SIG-M5 treated with dmso at 0.1 percent for 504 hours (cell line): ENCODE results near the gene COMT.
A peak's percentile ranks its signal among the peaks of the same experiment; 100 is the strongest.

Source experiments
- DNase-seq: peaks from one replicate; lab custom pipeline; 2025; ENCODE audit not compliant: unreplicated experiment; lab: John Stamatoyannopoulos, UW

The COMT gene

DNA sequence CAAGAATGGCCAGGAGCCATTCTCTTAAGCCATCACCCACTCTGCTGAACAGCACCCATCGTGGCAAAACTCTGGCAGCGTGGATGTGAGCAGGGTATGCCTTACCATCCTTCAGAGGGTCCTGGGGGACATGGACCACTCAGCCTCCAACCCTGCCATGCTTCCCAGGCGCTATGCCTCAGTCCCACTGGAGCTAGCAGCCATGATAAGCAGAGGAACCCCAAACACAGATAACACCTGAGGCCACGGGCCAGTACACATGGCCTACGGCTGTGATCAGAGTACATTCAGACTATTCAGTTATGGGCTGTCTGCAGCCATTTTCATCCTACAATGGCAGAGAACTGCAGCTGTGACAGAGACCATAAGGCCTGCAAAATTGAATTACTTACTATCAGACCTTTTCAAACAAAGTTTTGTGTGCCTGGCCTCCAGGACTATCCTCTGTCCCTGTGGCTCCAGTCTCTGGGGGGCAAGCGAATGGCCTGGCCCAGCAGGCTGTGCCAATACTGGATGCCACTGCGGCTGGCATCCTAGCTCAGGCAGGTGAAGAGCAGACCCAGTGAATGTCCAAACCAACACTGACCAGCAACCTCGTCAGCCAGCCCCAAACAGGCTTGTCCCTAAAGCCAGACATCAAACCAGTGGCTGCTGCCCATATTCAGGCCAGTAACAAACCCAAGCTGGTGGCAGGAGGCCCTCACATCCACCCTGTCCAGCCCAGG, 68.2 kb downstream of the COMT start:
- DNase-seq: no peak

DNA sequence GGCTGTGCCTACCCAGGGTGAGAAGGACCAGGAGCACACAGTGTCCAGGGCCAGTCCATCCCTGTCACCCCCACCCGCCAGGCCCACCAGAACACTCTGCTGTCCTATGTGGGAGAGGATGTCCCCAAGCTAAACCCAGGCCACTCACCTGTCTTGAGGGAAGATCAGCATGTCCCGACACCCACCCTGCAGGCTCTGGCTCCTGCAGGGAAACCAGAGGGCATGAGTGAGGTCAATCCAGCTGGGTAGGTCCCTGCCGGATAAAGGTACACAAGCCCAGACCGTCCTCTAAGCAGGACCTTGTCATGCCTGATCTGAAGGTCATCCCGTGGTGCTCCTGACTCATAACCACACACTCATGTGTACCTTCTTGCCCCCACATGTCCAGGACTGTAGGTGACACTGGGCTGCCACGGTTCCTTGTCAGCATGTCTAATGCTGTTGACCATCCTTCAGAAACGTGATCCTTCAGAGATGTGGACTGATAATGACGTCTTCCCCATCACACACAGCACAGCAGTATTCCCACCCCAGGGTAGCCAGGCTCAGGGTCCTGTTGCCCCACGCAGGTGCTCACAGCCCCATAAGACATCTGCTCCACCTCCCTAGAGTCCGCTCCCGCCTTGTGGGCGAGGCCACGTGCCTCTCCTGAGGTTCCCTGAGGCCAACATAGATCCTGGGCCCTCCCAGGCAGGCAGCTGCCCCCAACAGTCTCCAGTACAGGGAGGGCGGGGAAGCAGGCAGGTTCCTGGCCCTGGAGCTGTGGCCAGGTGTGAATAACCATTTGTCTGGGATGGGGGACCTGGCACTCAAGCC, 68.9 kb downstream of the COMT start:
- DNase-seq: no peak

DNA sequence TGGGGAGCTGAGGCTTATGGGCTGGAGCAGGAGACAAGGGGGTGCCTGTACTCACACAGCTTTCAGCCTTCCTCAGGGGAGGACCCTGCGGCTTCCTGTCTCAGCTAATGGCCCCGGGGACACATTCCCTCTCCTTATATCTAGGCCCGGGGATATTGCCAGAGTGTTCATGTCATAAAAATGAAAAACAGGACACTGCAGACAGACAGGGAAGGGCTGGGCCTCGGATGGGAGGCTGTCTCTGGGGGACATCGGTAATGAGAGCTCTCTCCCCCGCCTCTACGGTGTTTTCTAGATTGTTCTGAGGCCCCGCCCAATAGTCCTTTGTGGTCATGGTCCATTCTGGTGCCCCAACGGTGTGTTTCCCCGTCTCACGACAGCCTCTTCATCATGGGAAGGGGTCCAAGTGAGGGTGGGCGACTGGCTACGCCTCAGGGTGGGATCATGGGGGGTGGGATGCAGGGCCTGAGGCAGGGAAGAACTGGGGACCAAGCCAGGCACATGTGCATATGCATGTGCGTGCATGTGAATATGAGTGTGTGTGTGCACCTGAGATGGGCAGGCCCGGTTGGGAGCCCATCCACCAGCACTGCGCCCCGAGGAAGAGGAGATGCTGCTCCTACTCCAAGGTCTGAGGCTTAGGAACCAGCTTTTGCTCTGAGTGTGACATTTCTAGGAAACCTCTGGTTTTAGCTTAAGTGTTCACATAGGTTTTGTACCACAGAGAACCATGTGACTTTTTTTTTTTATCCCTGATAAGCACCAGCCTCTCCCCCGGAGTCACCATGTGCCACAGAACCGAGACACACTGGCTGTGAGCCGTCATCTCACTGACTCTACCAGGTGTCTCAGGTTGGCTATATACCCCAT, 69.8 kb downstream of the COMT start:
- no peak for DNase-seq

DNA sequence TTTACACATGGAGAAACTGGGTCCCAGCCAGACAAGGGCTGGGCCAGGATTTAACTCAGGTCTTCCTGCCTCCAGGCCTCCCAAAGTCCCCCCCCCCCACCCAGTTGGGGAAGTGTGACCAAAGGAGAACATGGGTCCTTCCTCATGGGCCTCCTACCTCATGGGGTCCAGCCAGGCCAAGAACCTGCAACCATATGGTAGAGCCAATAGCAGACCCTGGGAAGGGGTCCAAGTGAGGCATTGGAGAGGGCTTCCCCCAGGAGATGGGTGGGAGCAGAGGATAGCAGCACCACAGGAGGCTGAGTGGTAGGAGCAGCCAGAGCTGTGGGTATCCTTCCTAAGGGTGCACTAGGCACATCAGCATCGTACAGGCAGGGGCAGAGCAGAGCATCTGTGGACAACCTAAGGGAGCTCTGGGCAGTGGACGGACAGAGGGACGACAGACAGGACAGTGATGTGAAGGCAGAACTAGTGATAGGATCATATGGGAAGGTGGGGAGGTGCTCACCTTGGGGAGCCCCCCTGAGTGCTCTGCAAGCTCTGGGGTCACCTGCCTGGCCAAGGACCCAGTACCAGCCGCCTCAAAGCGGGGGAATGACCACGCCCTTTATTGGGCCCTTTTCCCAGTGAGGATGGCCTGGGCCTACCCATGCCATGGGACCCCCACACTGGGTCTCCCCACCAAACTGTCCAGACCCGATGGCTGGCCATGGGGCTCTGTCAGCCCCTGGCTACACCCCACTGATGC, 70.6 kb downstream of the COMT start:
- no peak for DNase-seq

DNA sequence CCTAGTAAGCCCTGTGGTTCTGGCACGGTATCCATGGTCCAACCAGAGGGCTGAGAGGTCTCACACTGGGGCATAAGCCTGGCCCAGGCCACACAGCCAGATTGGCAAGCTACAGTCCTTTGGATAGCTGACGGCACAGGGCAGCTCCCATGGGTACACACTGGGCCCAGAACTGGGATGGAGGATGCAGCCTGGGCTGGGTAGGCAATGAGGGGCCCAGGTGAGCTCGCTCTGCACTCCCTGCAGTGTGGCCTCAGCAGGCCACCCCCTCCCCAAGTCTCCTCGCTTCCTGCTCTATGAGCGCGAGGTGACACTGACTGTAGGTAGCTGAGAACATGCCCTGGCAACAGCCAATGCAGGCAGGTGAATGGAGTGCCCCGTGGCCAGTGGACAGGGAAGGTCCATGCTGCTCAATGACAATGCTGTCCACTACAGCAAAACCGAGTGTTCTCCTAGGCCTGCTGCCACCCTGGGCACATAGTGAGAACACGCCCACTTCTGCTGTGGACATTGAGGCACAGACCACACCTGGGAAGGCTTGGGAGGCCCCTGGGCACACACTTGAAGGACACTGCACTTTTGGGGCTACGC, 71.3 kb downstream of the COMT start:
- no peak for DNase-seq

DNA sequence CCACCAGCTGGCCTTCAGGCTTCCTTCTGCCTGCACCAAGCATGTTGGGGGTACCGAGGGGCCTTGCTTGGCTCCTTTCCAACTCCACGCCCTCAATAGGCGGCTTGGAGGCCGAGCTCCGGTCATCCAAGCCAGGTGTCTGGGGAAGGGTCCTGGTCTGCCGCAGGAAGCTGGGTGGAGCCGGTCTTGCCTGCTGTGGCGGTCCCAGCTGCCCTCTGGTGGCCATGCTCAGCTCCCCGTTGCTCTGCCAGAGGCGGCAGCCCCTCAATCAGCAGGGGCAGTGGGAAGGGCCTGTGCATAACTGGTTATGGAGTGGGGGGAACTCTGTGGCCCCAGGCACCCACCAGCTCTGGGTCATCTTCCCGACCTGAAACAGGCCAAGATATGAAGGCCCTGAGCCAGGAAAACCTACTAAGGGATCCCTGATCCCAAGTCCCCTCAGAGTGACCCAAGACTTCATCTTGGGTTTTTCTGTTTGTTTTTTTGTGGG, 71.9 kb downstream of the COMT start:
- DNase-seq: no peak

DNA sequence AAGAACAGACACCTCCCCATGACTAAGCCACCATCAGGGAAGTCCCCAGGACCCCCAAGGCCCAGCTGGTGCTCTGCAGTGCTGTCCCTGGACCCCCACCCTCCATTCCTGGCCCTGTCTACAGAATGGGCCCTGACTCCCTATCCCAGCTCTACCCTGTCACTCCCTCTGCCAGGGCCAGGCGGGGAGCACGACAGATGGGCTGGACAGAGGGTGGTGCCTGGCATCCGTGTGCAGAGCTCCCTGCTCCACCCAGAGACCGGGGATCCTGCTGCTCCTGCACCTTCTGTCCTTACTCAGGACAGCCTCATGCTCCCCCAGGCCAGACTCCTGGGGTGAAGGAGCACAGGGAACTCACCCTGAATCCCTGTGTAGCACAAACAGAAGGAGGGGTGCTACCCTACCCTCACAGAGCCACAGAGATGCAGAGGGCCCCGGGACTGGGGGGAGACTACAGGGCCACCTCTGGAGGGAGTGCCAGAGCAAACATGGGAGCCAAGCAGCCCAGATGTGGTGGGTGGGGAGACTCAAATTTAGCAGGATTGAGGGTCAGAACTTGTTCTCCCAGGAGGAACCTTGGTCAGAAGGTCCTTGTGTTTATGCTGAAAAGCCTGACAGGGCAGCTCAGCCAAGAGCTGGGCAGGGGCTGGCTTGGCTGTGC, 73.1 kb downstream of the COMT start:
- no peak for DNase-seq

DNA sequence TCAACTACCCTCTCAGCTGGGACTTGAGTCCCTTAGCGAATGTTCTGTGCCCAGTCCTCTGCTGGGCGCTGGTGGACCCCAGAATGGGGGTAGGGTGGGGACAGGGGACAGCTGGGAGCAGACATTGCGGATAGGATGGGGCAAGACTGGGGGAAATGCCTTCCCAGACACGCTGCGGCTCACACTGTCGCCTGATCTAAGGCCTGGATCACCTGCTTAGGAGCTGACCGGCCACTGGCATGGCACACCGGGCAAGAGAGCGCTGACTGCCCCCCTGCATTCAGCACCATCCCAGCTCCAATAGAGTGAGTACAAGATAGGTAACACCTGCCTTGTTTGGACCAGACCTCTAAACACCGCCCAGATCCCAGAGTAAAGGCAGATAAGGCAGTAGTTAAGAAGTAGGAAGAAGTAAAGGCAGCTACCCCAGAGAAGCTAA, 73.6 kb downstream of the COMT start:
- DNase-seq: no peak

DNA sequence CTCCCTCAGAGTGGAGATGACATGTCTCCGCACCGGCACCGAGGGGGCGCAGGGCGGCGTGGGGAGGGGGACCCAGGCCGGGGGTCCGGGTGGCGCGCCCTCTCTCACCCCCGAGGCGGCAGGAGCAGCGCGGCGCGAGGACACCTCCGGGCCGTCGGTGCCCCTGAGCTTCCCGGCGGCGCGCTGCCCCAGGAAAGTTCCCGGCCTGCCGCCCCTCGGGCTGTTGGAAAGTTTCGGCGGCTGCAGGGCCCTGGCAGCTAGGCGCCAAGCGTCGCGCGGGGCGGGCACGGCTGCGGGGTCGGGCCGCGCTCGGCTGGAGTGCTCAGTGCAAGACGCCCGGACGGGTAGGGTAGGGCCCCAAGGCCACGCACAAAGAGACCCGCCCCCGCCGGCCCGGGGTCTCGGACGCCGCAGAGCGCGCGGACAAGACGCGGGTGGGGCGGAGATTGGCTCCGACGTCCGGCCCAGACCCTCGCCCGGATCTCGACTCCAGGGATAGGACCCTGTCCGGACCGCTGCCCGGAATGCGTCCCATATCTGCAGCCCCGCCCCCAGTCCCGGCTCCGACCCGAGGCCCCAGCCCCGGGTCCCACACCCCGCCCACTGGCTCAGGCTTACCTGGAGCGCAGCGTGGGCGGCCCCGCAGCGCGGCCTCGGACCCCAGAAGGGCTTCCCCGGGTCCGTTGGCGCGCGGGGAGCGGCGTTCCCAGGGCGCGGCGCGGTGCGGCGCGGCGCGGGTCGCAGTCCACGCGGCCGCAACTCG, 74.6 kb downstream of the COMT start:
- DNase-seq: no peak

DNA sequence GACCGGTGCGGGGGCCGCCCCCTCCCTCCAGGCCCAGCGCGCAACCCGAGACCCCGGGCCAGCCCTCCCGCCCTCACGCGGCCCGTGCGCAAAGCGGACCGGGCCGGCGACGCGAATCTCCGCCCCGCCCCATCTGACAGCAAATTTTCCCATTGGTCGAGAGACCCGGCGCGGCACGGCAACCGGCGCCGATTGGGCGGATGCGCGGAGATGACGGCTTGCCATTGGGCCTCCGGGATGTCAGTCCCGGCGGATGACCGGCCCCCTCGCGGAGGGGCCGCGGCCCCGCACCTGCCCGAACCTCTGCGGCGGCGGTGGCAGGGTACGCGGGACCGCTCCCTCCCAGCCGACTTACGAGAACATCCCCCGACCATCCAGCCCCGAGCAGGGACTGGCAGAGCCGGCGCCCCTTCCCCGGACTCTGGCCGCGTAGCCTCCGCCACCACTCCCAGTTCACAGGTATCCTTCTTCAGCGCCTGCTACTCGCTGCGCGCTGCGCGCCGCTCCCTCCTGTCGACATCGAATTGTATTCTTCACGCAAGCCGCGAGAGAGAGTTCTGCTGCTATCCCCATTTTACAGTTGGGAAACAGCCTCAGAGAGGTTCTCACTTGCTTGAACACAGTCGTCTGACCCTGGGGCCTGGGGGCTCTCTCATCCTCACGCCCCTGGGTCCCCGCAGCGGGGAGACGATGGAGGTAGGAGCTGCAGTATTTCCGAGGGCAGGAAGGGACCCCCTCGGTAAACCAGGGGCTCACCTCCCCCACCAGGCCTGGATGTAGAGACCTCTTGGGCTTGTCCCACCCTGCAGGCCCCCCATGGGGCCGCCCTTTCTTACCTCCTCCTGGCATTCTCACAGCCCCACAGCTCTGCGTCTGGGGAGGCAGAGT, 75.4 kb downstream of the COMT start, which contains the start of gene ARVCF:
Gene ARVCF (minus strand): TSS at position 90 of the 888 bp plus-strand sequence. CDS start 26,029 bp downstream, outside the sequence.
- peak; percentile 60 for DNase-seq

DNA sequence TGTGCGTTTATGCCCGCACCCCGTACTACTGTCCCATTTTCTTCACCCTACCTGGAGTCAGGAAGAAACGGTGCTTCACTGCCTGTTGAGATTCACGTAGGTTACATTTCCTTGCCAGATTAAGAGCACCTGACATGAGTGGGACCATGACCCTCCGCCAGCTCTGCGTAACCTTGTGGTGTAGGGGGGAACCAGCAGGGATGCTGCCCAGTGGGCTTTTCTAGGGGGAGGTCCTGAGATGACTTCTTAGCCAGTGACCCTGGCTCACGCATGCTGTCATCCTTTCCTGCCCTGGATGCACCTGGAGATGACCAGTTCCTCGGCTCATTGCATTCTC, 76.0 kb downstream of the COMT start:
- no peak for DNase-seq

DNA sequence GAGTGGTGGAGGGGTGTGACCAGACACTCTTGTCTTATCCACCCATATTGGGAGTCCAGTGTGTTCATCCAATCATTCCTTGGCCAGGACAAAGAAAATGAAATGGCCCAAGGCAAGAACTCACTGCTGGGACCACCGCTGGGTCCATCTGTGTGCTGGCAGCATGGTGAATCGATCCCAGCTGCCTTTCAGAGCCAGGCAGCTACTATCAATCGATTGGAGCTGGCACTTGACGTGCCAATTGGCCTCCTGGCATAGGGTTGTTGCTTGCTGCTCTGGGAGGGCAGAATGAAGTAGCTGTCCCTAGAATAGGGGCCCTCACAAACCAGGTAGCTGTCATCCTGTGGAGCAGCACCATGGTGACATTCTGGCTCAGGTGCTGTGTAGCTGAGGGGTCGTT, 76.4 kb downstream of the COMT start:
- DNase-seq: no peak
